ENCODE data around the gene ABL1. TPM values are rescaled to one million over a fixed set of nuclear protein-coding genes. Genes with fewer than 3 reads are reported as not detected.

The ABL1 gene
- total RNA-seq, 1 donor from 2014 or later = 33.0 TPM

DNA sequence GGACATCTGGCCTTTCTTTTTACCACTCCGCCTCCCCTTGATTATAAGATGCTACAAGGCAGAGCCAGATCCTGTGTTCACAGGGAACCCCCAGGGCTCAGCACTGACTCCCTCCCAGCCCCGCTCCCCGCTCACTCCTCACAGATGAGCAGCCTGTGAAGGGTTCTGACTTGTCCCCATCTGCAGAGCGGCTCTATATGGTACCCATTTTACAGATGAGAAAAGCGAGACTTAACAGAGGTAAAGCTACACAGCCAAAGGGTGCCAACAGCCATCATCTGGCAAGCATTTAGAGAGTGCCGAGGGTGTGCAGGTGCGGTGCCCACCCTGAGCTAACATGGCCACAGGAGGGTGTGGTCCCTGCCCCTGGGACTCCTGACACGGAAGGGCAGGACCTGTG, 85.2 kb downstream of the ABL1 start:
- no peak for DNase-seq (ENCODE audit: missing footprints)
- intact Hi-C loops (cut with DNase I) = no loop called here
- no peak for ATAC-seq

DNA sequence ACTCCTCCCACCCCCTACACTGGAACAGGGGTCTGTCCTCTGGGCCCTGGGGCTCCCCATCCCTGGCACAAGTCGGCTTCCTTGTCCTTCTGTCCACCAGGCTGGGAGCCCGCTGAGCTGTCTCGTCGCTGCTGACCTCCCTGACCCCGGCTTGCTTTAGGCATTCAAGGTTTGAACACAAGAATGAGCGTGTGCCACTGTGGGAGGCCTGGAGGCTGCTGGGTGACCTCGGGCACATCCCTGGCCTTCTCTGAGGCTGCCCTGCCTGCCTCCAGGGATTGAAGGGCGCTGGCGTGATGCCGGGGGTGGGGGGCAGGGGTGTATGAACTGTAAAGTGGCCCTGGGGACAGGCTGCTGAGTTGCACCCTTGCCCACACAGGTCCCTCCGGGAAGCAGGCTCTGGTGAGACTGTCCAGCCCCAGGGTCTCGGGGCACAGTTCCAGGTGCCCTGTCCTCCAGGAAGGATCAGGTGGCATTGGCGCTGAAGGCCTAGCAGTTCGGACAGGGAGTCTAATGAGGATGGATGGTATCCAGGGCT, 85.8 kb downstream of the ABL1 start:
- intact Hi-C loops (cut with DNase I) = no loop called here
- DNase-seq (ENCODE audit: missing footprints) = no peak
- ATAC-seq = no peak

DNA sequence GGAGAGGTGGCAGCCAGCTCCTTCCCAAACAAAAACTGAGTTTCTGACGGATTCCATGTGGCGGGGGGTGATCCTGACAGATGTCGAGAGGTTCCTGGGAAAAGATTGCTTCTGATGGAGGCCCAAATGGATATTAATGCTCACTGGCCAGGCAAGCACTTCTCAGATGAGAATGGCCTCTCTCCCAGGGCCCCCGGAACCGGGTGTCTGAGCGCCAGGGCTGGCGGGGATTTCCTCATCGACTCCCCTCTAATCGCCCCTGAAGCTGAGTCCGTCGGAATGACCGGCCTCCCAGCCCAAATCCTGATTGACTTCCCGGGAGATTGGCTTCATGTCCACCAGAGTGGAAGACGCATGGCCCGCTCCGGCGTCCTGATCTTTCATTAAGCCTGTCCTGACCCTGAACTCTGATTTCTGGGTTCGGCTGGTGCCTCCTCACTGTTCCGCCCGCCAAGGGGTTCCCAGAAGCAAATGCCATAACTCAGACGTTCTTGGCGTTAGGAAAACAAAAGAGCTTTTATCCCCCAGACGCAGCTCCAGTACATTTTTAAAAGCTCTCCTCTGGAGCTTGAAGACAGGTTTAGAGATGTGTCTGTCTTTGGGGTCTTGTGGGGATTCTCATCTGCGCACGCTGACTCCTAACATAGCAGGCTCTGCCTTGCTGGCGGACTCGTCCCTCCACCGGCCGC, 86.4 kb downstream of the ABL1 start:
- ATAC-seq (no peak), DNase-seq (ENCODE audit: missing footprints) (no peak)
- intact Hi-C loops (cut with DNase I) = no loop called here

DNA sequence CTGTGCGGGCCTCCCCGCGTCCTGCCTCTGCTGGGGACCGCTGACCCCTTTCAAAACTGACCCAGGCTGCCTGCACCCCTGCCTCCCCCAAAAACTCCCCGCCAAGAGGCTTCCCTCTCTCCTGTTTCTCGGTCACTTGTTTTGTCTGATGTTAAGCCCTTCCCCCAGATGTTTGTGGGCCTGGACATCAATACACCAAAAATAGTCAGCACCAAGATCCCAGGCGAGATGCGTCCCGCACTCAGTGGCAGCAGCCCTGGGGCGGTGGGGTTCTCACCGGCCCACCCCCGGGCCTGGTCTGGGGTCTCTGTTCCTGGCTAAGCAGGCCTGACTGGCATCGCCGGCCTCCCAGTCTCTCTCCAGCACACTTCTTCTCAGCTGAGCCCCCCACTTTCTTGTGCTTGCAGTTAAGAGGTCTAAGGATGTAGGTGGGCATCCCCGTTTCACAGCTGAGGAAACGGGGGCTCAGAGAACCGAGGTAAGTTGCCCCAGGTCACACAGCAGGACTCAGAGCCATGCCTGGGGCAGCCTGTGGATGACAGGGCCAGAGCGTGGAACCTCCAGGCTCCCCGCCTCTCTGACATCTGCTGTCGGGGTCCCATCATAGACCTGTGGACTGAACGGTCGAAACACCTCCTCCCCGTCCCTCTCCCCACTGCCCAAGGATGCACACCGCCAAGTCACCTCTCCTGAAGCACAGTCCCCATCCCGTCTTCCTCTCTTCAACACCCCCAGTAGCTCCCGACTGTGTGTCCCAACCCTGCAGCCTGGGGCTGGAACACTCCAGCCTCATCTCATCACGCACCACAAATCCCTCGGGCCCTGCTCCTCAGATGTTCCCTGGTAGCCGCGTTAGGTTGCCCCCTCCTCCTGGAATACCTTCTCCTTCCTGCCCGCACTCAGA, 87.2 kb downstream of the ABL1 start:
- DNase-seq (ENCODE audit: missing footprints) (no peak), ATAC-seq (no peak)
- intact Hi-C loops (cut with DNase I) = no loop called here

DNA sequence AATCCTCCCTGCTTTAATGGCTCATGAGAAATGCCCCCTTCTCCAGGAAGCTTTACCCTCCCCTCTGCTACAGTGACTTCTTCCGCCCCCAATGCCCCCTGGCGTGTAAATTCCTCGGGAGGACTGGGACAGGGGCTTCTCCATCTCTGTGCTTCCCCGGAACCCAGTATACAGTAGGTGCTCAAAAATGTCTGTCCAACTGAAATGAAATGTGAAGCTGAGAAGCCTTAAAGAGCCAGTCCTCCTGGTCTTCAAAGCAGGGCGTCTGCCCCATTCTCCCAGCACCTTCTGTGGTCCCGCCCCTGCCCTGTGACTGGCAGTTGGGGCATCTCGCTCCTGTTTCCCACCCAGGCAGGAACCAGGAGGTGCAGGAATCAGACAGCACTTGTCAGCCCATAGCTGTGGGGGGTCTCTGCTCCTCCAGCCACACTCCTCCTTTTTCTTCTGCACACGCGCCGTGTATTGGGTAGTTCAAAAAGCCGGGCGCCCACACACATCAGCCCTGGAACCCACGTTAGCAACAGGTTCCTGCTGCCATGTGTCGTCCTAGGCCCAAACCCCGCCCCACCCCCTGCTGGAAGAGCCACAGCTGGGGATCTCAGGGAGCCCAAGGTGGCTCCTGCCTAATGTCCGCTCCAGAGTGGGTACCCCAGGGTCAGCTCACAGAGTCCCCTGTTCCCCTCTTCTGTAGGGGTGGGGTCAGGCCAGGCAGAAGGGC, 88.0 kb downstream of the ABL1 start:
- ATAC-seq = no peak
- DNase-seq (ENCODE audit: missing footprints) = no peak
- intact Hi-C loops (cut with DNase I) = no loop called here

DNA sequence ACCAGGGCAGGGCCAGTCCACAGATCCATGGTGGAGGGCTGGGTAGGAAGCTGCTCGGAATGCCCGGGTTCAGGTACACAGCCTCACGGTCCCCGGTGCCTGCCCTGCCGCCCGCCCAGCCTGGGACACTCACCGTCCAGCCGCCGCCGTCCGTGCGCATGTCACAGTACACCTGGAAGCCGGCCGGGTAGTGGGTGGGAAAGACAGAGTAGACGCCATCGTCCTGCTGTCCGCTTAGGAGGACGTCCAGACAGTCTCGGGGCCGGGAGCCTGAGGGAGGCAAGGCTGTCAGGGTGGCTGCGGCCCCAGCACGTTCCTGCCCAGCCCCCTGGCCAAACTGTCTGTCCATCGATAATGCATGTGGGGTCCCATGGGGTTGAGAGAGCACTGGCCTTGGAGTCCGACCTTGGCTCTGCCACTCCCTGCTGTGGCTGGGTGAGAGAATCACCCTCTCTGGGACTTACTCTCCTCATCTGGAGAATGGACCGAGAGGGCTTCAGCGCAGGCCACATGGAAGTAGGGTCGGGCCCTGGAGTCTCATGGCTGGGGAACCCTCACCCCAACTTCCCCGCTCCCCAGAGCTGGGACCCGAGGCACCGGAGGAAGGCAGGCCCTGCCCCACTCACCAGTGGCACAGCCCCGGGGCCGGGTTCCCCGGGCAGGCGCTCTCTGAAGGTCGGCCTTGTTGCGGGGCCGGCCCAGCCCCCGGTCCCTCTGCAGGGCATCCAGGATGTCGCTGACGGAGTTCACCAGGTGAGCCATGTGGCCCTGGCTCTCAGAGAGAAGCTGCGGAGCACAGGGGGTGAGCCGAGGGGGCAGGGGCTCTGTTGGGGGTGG, 88.8 kb downstream of the ABL1 start:
- intact Hi-C loops (cut with DNase I) = no loop called here
- DNase-seq (ENCODE audit: missing footprints) = no peak

DNA sequence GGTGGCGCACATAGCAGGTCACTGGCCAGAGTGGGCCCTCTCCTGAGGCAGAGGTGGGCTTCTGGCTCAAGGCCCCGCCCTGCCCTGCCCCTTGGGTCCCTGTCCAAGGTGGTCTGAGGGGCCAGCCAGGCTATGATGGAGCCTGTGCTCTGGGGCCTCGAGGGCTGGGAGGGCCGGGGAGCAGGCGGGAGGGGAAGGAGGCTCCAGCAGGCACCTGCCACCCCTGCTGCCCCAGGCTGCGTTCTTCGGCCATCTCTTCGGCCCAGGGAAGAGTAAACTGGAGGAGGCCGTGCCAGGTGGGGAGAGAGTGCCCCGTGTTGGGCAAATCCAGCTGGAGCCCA, 89.4 kb downstream of the ABL1 start:
- intact Hi-C loops (cut with DNase I) = no loop called here
- DNase-seq (ENCODE audit: missing footprints) = no peak
- no peak for ATAC-seq

More for the DNA sequence above, 88.8 kb downstream of the ABL1 start:
- ATAC-seq = no peak

DNA sequence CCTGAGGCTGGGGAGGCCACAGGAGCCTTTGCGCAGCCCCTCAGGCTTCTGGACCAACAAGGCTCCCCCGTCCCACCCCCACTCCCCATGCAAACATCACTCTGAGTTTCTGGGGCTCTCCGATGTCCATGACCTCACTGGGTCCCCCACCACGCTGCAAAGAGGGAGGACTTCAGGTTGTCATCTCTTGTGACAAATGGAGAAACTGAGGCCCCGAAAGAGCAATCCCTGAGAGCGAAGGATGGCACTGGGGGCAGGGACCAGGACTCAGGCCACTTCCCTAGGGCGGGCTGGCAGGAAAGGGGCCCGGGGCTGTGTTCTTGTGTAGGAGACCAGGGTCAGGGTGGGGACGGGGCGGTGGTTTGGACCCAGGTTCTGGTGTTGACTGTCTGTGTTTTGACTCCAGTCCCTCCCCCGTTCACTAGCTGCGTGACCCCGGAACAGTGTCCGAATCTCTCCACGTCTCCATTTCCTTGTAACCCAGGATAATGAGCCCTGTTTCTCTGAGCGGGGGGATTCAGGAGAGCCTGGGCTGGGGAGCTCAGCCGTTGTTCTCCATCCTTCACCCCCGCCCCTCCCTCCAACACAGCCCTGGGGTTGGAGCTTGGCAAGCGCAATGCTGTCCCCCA, 90.1 kb downstream of the ABL1 start:
- DNase-seq (ENCODE audit: missing footprints) (no peak), ATAC-seq (no peak)
- intact Hi-C loops (cut with DNase I) = no loop called here

DNA sequence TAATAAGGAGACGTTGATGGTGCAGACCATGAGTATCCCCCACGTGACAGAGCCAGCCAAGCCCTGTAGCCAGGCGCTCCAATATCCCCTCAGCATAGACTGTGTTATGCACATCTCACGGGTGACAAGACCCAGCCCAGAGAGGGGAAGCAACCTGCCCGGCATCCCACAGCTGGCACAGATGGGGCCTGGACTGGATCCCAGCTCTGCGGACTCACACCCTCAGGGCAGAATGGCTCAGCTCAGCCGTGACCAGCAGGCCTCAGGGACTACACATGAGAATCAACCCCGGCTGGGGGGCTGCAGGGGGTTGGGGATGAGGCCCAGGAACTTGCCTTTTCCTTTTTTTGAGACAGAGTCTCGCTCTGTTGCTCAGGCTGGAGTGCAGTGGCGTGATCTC, 92.3 kb downstream of the ABL1 start:
- DNase-seq (ENCODE audit: missing footprints) = no peak
- intact Hi-C loops (cut with DNase I) = no loop called here

DNA sequence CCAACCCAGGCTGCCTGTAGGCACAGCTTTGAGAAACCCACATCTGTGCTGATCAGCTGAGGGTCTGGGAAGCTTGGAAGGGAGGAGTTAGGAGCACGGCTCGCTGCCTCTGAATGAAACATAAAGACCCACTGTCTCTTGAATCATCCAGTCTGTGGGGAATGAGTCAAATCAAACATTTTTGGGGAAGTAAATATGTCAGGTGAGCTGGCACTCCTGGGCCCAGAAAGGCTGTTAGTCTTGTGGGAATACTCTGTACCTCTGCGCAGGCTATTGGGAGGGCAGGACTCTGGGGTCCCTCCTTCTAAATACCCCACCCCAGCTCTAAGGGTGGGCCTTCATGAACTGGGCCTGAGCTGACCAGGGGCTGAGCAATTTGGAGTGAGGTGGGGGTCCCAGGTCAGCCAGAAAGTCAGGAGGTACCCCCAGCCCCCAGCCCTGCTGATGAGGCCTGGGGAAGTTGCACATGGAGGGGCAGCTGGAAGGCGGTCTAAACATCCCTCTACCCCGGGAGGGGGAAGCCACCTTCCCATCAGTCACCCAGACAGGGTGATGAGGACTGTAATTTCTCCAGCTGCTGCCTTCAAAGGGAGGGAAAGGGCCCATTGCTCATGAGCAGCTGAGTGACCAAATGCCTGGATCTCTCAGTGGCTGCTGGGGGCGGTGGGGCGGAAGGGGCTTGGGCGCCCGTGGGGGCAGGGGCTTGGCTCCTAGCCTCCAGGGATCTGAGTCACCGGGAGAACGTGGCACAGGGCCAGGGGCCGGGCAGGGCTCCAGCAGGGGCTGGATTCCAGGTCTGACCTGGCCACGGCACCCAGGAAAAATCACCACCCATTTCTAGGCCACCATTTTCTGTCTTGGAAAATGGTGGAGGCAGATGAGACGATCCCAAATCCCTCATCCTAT, 93.2 kb downstream of the ABL1 start:
- intact Hi-C loops (cut with DNase I) = no loop called here
- no peak for ATAC-seq
- peak; percentile 17 for DNase-seq (ENCODE audit: missing footprints)

More for the DNA sequence above, 92.3 kb downstream of the ABL1 start:
- no peak for ATAC-seq

DNA sequence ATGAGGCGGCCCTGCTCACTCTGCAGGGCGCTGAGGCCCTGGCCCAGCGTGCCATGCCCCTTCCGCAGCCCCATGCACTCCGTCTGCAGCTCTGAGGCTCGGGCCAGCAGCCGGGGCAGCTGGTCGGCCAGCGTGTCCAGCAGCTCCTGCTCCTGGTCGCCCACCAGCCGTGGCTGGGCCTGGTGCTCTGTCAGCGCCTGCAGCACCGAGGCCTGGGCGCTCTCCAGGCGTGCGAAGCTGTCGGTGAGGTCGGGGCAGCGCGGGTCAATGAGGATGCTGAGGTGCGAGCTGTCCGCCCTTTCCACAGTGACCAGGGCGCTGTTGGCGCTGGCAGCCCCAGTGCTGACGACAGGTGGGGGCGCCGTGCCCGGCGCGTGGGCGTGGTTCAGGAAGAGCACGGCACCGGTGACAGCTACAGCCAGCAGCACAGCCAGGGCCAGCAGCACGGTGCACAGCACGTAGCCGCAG, 94.6 kb downstream of the ABL1 start:
- intact Hi-C loops (cut with DNase I) = loop anchor here (10.0 kb wide), 1 partner anchor 115 kb away; no protein-coding TSS in a partner anchor
- peak; percentile 65 for DNase-seq (ENCODE audit: missing footprints)
- ATAC-seq = no peak

DNA sequence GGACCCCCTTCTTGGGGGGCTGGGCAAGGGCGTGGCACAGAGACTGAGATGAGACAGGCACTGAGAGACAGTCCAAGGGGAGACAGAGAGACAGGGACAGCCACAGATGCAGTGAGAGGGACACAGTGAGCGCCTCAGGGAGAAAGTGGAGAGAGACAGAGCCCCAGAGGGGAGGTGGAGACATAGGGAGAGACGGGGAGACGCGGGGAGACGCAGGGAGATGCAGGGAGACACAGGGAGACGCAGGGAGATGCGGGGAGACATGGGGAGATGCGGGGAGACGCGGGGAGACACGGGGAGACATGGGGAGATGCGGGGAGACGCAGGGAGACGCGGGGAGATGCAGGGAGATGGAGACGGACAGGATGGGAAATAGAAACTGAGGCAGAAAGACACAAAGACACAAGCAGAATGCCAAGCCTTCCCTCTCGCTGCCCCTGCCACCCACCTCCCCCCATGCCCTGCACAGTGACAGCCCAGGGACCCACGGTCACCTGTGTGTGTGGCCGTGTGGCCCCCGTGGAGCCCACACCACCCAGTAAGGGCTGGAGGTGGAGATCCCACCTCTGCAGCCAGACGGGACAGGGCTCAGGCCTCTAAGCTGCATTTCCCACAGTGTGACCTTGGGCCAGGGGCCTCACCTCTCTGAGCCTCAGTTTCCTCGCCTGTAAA, 95.2 kb downstream of the ABL1 start:
- DNase-seq (ENCODE audit: missing footprints) (peak; percentile 40), ATAC-seq (no peak)
- intact Hi-C loops (cut with DNase I) = loop anchor here (10.0 kb wide), 1 partner anchor 115 kb away; no protein-coding TSS in a partner anchor

DNA sequence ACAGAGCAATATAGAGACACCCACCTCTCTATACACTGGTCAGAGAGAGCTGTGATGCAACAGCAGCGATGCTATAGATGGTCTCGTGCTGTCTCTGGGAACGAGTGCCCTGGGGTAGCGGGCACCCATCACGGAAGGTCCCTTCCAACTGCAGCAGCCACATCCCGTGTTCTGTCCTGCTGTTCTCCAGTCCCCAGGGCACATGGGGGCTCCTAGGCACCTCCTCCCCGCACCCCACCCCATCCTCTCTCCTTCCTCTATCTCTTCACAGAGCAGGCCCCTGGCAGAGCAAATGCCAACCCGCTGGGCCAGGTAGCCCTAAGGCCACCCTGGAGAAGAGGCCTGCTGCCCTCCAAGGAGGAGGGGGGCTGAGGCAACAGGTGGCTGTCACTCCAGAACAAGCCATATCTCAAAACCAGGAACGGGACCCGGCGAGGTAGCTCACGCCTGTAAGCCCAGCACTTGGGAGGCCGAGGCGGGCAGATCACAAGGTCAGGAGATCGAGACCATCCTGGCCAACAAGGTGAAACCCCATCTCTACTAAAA, 95.8 kb downstream of the ABL1 start:
- DNase-seq (ENCODE audit: missing footprints) = peak; percentile 50
- no peak for ATAC-seq
- intact Hi-C loops (cut with DNase I) = loop anchor here (1.0 to 10.0 kb wide), 2 partner anchors 61 to 114 kb away; no protein-coding TSS in a partner anchor

DNA sequence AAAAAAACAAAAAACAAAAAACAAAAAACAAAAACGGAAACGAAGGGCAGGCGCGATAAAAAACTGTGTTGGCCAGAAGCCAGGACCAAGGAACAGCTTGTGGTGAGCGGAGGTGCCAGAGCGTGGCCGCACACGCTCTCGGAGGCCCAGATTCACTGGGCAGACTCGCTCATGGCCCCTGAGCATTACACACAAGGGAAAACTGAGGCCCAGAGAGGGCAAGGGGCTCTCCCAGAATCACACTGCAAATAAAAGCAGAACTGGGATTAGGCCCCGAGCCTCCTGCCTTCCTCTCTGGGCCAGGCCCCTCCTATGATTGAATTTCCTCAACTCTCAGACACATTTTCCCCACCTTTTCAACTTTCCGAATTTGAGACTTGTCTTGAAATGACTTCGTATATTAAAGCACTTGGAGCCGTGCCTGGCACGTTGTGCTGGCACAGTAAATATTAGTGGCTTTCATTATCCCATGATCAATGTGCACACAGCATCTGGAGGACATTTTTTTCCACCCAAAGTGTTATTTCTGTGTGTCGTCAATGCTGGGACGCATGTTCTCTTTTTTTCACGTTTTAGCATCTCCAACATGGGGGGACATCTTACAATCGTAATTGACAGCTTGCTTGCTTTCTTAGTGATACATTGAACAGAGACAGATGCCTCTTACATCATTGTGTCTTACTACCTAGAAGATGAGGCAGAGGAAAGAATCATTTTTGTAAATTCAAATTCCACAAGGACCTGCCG, 96.6 kb downstream of the ABL1 start:
- DNase-seq (ENCODE audit: missing footprints) (peak; percentile 28), ATAC-seq (no peak)
- intact Hi-C loops (cut with DNase I) = loop anchor here (1.0 to 10.0 kb wide), 2 partner anchors 61 to 113 kb away; no protein-coding TSS in a partner anchor
